ENCODE results near the gene LHCGR. TPM values are rescaled to one million over a fixed set of nuclear protein-coding genes. Genes with fewer than 3 reads are reported as not detected.

Gene LHCGR
- total RNA-seq, 1 donor from 2014 or later = not detected

- Mint-ChIP-seq H3K9me3 (ENCODE audit: low read depth) (peaks cover 6% of the 10 kb centered on the region), H3K27ac (ENCODE audit: unreplicated experiment) (no peak overlapping the region), H3K27me3 (ENCODE audit: low read depth) (peaks cover 3% of the 10 kb centered on the region), H3K36me3 (ENCODE audit: low read depth) (peaks cover 3% of the 10 kb centered on the region), H3K4me3 (ENCODE audit: unreplicated experiment) (no peak overlapping the region), H3K4me1 (ENCODE audit: low read depth) (peaks cover 7% of the 10 kb centered on the region)
- no peak for DNase-seq (ENCODE audit: low spot score)
- TF ChIP-seq, protein P1, sequence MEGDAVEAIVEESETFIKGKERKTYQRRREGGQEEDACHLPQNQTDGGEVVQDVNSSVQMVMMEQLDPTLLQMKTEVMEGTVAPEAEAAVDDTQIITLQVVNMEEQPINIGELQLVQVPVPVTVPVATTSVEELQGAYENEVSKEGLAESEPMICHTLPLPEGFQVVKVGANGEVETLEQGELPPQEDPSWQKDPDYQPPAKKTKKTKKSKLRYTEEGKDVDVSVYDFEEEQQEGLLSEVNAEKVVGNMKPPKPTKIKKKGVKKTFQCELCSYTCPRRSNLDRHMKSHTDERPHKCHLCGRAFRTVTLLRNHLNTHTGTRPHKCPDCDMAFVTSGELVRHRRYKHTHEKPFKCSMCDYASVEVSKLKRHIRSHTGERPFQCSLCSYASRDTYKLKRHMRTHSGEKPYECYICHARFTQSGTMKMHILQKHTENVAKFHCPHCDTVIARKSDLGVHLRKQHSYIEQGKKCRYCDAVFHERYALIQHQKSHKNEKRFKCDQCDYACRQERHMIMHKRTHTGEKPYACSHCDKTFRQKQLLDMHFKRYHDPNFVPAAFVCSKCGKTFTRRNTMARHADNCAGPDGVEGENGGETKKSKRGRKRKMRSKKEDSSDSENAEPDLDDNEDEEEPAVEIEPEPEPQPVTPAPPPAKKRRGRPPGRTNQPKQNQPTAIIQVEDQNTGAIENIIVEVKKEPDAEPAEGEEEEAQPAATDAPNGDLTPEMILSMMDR (IDR thresholded peaks at IDR 0.05) = no peak
Observed at GRCh38 chr2:48699348-48699930, 56.1 kb downstream of the LHCGR start.

DNA sequence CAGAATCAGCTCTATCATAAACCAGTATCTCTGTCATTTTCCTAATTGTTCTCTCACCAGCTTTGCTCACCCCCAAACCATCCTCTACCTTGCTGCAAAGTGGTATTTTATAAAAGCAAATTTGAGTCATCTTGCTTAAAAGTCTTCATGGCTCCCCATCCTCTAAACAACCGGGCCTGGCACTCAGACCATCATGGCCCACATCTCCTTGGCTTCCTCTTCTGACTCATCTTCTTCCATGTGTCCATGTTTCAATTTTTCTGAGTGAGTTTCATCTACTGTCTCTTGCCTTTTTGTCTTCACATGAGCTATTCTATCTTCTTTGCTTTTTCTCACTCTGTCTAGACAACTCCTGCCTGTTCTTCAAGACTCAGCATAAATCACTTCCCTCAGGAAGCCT, 58.6 kb downstream of the LHCGR start:
- no peaks in the 10 kb centered on the region for H3K36me3 Mint-ChIP-seq (ENCODE audit: low read depth)
- DNase-seq (ENCODE audit: low spot score) = no peak
- TF ChIP-seq, protein P1 (IDR thresholded peaks at IDR 0.05) = no peak
- H3K27me3 Mint-ChIP-seq (ENCODE audit: low read depth) = no peaks in the 10 kb centered on the region
- no peak overlapping the region for H3K27ac Mint-ChIP-seq (ENCODE audit: unreplicated experiment)
- no peak overlapping the region for H3K4me3 Mint-ChIP-seq (ENCODE audit: unreplicated experiment)
- H3K4me1 Mint-ChIP-seq (ENCODE audit: low read depth) = peaks cover 24% of the 10 kb centered on the region
- no peaks in the 10 kb centered on the region for H3K9me3 Mint-ChIP-seq (ENCODE audit: low read depth)

DNA sequence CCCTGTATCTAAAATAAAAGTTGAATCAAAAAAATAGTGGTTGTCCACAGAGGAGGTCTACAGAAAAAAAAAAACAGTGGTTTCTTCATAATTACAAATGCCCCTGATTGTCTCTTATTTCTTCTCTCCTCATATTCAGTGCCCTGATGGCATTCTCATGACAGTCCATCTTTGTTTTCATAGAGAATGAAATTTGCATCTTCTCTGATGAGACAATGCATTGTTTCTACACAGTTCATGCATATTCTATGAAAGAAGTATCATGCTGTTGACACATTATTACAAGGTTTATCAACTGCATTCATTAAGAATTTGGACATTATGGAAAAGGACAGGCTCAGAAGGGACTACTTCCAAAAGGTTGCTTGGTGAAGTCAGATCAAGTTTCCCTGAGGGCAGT, 59.5 kb downstream of the LHCGR start:
- H3K9me3 Mint-ChIP-seq (ENCODE audit: low read depth) = no peaks in the 10 kb centered on the region
- TF ChIP-seq, protein P1 (IDR thresholded peaks at IDR 0.05) = no peak
- H3K4me1 Mint-ChIP-seq (ENCODE audit: low read depth) = peaks cover 24% of the 10 kb centered on the region
- no peaks in the 10 kb centered on the region for H3K27me3 Mint-ChIP-seq (ENCODE audit: low read depth)
- no peak for DNase-seq (ENCODE audit: low spot score)
- no peak overlapping the region for H3K27ac Mint-ChIP-seq (ENCODE audit: unreplicated experiment)
- H3K36me3 Mint-ChIP-seq (ENCODE audit: low read depth) = no peaks in the 10 kb centered on the region
- no peak overlapping the region for H3K4me3 Mint-ChIP-seq (ENCODE audit: unreplicated experiment)

GRCh38 chr2:48694149-48694548, 61.4 kb downstream of the LHCGR start:
- Mint-ChIP-seq H3K27me3 (ENCODE audit: low read depth) (no peaks in the 10 kb centered on the region), H3K27ac (ENCODE audit: unreplicated experiment) (no peak overlapping the region)
- no peak for DNase-seq (ENCODE audit: low spot score)

GRCh38 chr2:48693645-48694044, 61.9 kb downstream of the LHCGR start:
- TF ChIP-seq, protein P1 (IDR thresholded peaks at IDR 0.05) = no peak
- Mint-ChIP-seq H3K36me3 (ENCODE audit: low read depth) (no peaks in the 10 kb centered on the region), H3K9me3 (ENCODE audit: low read depth) (no peaks in the 10 kb centered on the region), H3K27me3 (ENCODE audit: low read depth) (no peaks in the 10 kb centered on the region), H3K4me3 (ENCODE audit: unreplicated experiment) (no peak overlapping the region), H3K4me1 (ENCODE audit: low read depth) (peaks cover 24% of the 10 kb centered on the region), H3K27ac (ENCODE audit: unreplicated experiment) (no peak overlapping the region)
- DNase-seq (ENCODE audit: low spot score) = no peak

More at GRCh38 chr2:48694149-48694548, 61.4 kb downstream of the LHCGR start:
- H3K4me1 Mint-ChIP-seq (ENCODE audit: low read depth) = peaks cover 24% of the 10 kb centered on the region
- no peaks in the 10 kb centered on the region for H3K36me3 Mint-ChIP-seq (ENCODE audit: low read depth)
- no peak overlapping the region for H3K4me3 Mint-ChIP-seq (ENCODE audit: unreplicated experiment)
- TF ChIP-seq, protein P1 (IDR thresholded peaks at IDR 0.05) = no peak
- no peaks in the 10 kb centered on the region for H3K9me3 Mint-ChIP-seq (ENCODE audit: low read depth)

Measured in chondrocyte (in vitro differentiated cells).